ENCODE data around the gene RPP40. TPM values are rescaled to one million over a fixed set of nuclear protein-coding genes. Genes with fewer than 3 reads are reported as not detected.

The RPP40 gene
- 10.4 and 14.3 TPM in 2 replicates for total RNA-seq

GRCh38 chr6:5003604-5004372, at the start of gene RPP40:
Gene RPP40 (minus strand): TSS chr6:5004037. CDS start chr6:5004002, 35 bp downstream.

Other genes starting within 250 kb of the RPP40 start
- 35.0 and 41.9 TPM in 2 replicates for gene CDYL, start 227.6 kb downstream of the RPP40 start, total RNA-seq
- 3.2 and 3.4 TPM in 2 replicates for gene PPP1R3G, start 81.3 kb upstream of the RPP40 start, total RNA-seq